Stomach (tissue), 9 donors: ENCODE results near the gene C1QTNF12. TPM values are rescaled to one million over a fixed set of nuclear protein-coding genes. Genes with fewer than 3 reads are reported as not detected.

ENCODE experiments used
- DNase-seq, 2 donors: peaks; one replicate each; pipeline versions ENCODE4 v3.0.0 to v3.0.0-alpha.2; 2013 to 2019
- H3K27ac ChIP-seq, 5 donors: fragments of 200-600 bp in 4 of 5; sonication (generic) in 4 of 5; one replicate each; pipeline ENCODE4 v1.5.1; 2013 to 2019; ENCODE audit warnings: mild to moderate bottlenecking in 1 of 5, moderate library complexity in 1 of 5
- H3K27me3 ChIP-seq, 3 donors: fragments of 200-600 bp; sonication (generic); one replicate each; pipeline ENCODE4 v1.5.1; 2017 to 2019; ENCODE audit warnings: mixed run types in 1 of 3
- H3K36me3 ChIP-seq, 4 donors: fragments of 200-600 bp; sonication (generic); 1 replicate in 3 of 4; 2 replicates in 1 of 4; pipeline ENCODE4 v1.5.1; 2016 to 2019
- H3K4me1 ChIP-seq, 4 donors: fragments of 200-600 bp; sonication (generic); one replicate each; pipeline ENCODE4 v1.5.1; 2016 to 2019
- H3K4me3 ChIP-seq, 4 donors: fragments of 200-600 bp; sonication (generic) in 3 of 4; one replicate each; pipeline ENCODE4 v1.5.1; 2016 to 2019; ENCODE audit warnings: mild to moderate bottlenecking in 1 of 4
- H3K9me3 ChIP-seq, 4 donors: fragments of 200-600 bp; sonication (generic); one replicate each; pipeline ENCODE4 v1.5.1; 2016 to 2019
- CTCF ChIP-seq, 7 experiments: fragments of 450-650 bp in 4 of 7; fragments of 200-600 bp in 3 of 7; sonication (generic) in 3 of 7; IDR thresholded peaks; one replicate each; pipeline ENCODE4 v1.5.1; 2016 to 2019; ENCODE audit warnings: antibody characterized with exemption in 7 of 7, control low read depth in 2 of 7, mild to moderate bottlenecking in 1 of 7
- EP300 ChIP-seq: sonication (generic); formaldehyde crosslinking; IDR thresholded peaks from one replicate; pipeline ENCODE4 v1.6.1; 2017; ENCODE audit warnings: antibody characterized with exemption
- POLR2A ChIP-seq, 4 donors: fragments of 450-650 bp; IDR thresholded peaks; one replicate each; pipeline ENCODE4 v1.6.1; 2016; ENCODE audit warnings: antibody characterized with exemption in 4 of 4, control low read depth in 2 of 4, mild to moderate bottlenecking in 1 of 4, moderate library complexity in 1 of 4
- POLR2AphosphoS5 ChIP-seq, 3 donors: sonication (generic); formaldehyde crosslinking; IDR thresholded peaks; one replicate each; pipeline ENCODE4 v1.6.1; 2016; ENCODE audit warnings: antibody characterized with exemption in 3 of 3
- WGBS, 5 donors: extraction: QIAGEN DNeasy Blood & Tissue Kit in 3 of 5; methylation state at CpG; one replicate each; pipeline versions ENCODE4 v1.1.5 to v1.1.7; 2013 to 2018; 5-methylcytosine and 5-hydroxymethylcytosine counted together
- intact Hi-C: fragments of 100-400 bp; cut with DNase I; formaldehyde crosslinking; loops from one replicate; pipeline ENCODE4 v1.15.1; 2023; ENCODE audit warnings: low total_unique reads
- polyA plus RNA-seq, 3 donors: library from polyadenylated mRNA; stranded (reverse); fragments of 200-250 nt; gene quantifications; one replicate each; pipeline ENCODE4 v1.2.3, GENCODE V29; 2013
- small RNA-seq, 4 donors: library from RNA; depleted of rRNA; stranded (forward); fragments of <200 nt; gene quantifications; one replicate each; pipeline ENCODE3, GENCODE V24; 2016
- total RNA-seq, 5 donors: library from RNA; depleted of rRNA; stranded (reverse); fragments of >200 nt; gene quantifications; one replicate each; pipeline versions ENCODE4 v1.1.0 to v1.2.3, GENCODE V29; 2014 to 2016
- donor health status: healthy with polysubstance abuse.
- donor health status: Bipolar disorder and iron deficiency.
- donor health status: healthy.

C1QTNF12 gene
- total and polyA plus RNA-seq, 8 donors = 1.5 to 21.3 (median 2.9) TPM; not detected in 2

GRCh38 chr1:1194723-1195122, 51.8 kb downstream of the C1QTNF12 start:
- no peaks in the 10 kb centered on the region for H3K36me3 ChIP-seq
- TF ChIP-seq EP300 = no peak
- no peak for TF ChIP-seq CTCF (IDR thresholded peaks at IDR 0.05)
- TF ChIP-seq POLR2A (IDR thresholded peaks at IDR 0.05) = no peak
- TF ChIP-seq POLR2AphosphoS5 (IDR thresholded peaks at IDR 0.05) = no peak
- no peak overlapping the region for H3K27ac ChIP-seq
- H3K4me1 ChIP-seq = no peaks in the 10 kb centered on the region
- peaks cover 0 to 4% (median 0%) of the 10 kb centered on the region in 3 donors for H3K27me3 ChIP-seq
- 62 to 96% (median 87%) methylated on average over 3 of the region's 3 CpGs for WGBS, 5 donors
- peaks cover 0 to 19% (median 5%) of the 10 kb centered on the region in 4 donors for H3K9me3 ChIP-seq
- H3K4me3 ChIP-seq = no peak overlapping the region
- DNase-seq = no peak
- intact Hi-C loops = no loop called here

Small RNA genes within 50 kb of the gene (small RNA-seq; reads per million reads assigned to genes)
- gene MIR6726 = 0.07 to 0.62 (median 0.35) reads per million in 4 donors

Other genes with a start within 250 kb of the C1QTNF12 start
- gene HES4, start 246.6 kb downstream of the C1QTNF12 start, total RNA-seq = 100 to 1,000 TPM in 1 of 5 donors, 10 to 100 TPM in 3, not detected in 1; 14.9 to 212 (median 60.8) TPM
- gene HES4, start 246.6 kb downstream of the C1QTNF12 start, polyA plus RNA-seq = 10 to 100 TPM in 2 of 3 donors, 1 to 10 TPM in 1; 4.0 to 29.3 (median 13.4) TPM
- gene ISG15, start 233.2 kb downstream of the C1QTNF12 start, total RNA-seq = 10 to 100 TPM; 16.3 to 84.6 (median 19.3) TPM
- gene ISG15, start 233.2 kb downstream of the C1QTNF12 start, polyA plus RNA-seq = 100 to 1,000 TPM in 1 of 3 donors, 10 to 100 TPM in 2; 78.1 to 105 (median 97.1) TPM
- gene AGRN, start 226.6 kb downstream of the C1QTNF12 start, total RNA-seq = 100 to 1,000 TPM in 2 of 5 donors, 10 to 100 TPM in 3; 38.0 to 459 (median 77.8) TPM
- 10 to 100 TPM in 2 of 3 donors, 1 to 10 TPM in 1; 3.5 to 33.7 (median 31.9) TPM for gene AGRN, start 226.6 kb downstream of the C1QTNF12 start, polyA plus RNA-seq
- 1 to 10 TPM in 2 of 5 donors, not detected in 3; 1.4 to 5.9 TPM for gene RNF223, start 172.4 kb downstream of the C1QTNF12 start, total RNA-seq
- 1 to 10 TPM; 3.2 to 8.1 (median 3.4) TPM for gene RNF223, start 172.4 kb downstream of the C1QTNF12 start, polyA plus RNA-seq
- 10 to 100 TPM; 15.8 to 67.0 (median 33.8) TPM for gene C1orf159, start 130.6 kb downstream of the C1QTNF12 start, total RNA-seq
- 10 to 100 TPM; 10.2 to 17.1 (median 12.8) TPM for gene C1orf159, start 130.6 kb downstream of the C1QTNF12 start, polyA plus RNA-seq
- gene TTLL10, start 72.8 kb downstream of the C1QTNF12 start, total RNA-seq = 1 to 10 TPM in 1 of 5 donors, not detected in 4; 6.4 TPM
- gene TTLL10, start 72.8 kb downstream of the C1QTNF12 start, polyA plus RNA-seq = under 1 TPM in 2 of 3 donors, not detected in 1; 0.13 to 0.46 TPM
- 10 to 100 TPM in 1 of 5 donors, 1 to 10 TPM in 1, not detected in 3; 1.7 to 11.9 TPM for gene TNFRSF18, start 40.1 kb downstream of the C1QTNF12 start, total RNA-seq
- 1 to 10 TPM in 1 of 3 donors, under 1 TPM in 1, not detected in 1; 0.37 to 3.6 TPM for gene TNFRSF18, start 40.1 kb downstream of the C1QTNF12 start, polyA plus RNA-seq
- gene TNFRSF4, start 32.6 kb downstream of the C1QTNF12 start, total RNA-seq = under 1 TPM in 1 of 5 donors, not detected in 4; 0.55 TPM
- 1 to 10 TPM; 1.7 to 4.5 (median 4.2) TPM for gene TNFRSF4, start 32.6 kb downstream of the C1QTNF12 start, polyA plus RNA-seq
- gene SDF4, start 14.7 kb downstream of the C1QTNF12 start, total RNA-seq = 100 to 1,000 TPM in 2 of 5 donors, 10 to 100 TPM in 3; 50.3 to 404 (median 65.3) TPM
- gene SDF4, start 14.7 kb downstream of the C1QTNF12 start, polyA plus RNA-seq = 10 to 100 TPM; 50.4 to 83.6 (median 61.9) TPM
- gene B3GALT6, start 14.5 kb downstream of the C1QTNF12 start, total RNA-seq = 10 to 100 TPM in 1 of 5 donors, 1 to 10 TPM in 3, not detected in 1; 1.8 to 13.8 (median 8.1) TPM
- 1 to 10 TPM; 3.7 to 9.7 (median 6.7) TPM for gene B3GALT6, start 14.5 kb downstream of the C1QTNF12 start, polyA plus RNA-seq
- gene UBE2J2, start 27.1 kb upstream of the C1QTNF12 start, total RNA-seq = 100 to 1,000 TPM in 1 of 5 donors, 10 to 100 TPM in 4; 14.0 to 252 (median 48.3) TPM
- gene UBE2J2, start 27.1 kb upstream of the C1QTNF12 start, polyA plus RNA-seq = 10 to 100 TPM; 40.5 to 49.6 (median 44.8) TPM
- 1 to 10 TPM in 4 of 5 donors, under 1 TPM in 1; 0.43 to 7.6 (median 3.5) TPM for gene SCNN1D, start 33.7 kb upstream of the C1QTNF12 start, total RNA-seq
- 1 to 10 TPM; 4.7 to 6.1 (median 4.8) TPM for gene SCNN1D, start 33.7 kb upstream of the C1QTNF12 start, polyA plus RNA-seq
- gene ACAP3, start 61.2 kb upstream of the C1QTNF12 start, total RNA-seq = 100 to 1,000 TPM in 1 of 5 donors, 10 to 100 TPM in 4; 31.9 to 374 (median 77.0) TPM
- gene ACAP3, start 61.2 kb upstream of the C1QTNF12 start, polyA plus RNA-seq = 10 to 100 TPM; 17.9 to 46.1 (median 43.0) TPM
- 10 to 100 TPM in 3 of 5 donors, 1 to 10 TPM in 1, not detected in 1; 5.9 to 64.9 (median 51.4) TPM for gene PUSL1, start 61.9 kb upstream of the C1QTNF12 start, total RNA-seq
- gene PUSL1, start 61.9 kb upstream of the C1QTNF12 start, polyA plus RNA-seq = 10 to 100 TPM; 15.2 to 25.5 (median 23.8) TPM
- 100 to 1,000 TPM in 4 of 5 donors, 10 to 100 TPM in 1; 59.5 to 520 (median 192) TPM for gene INTS11, start 77.9 kb upstream of the C1QTNF12 start, total RNA-seq
- gene INTS11, start 77.9 kb upstream of the C1QTNF12 start, polyA plus RNA-seq = 100 to 1,000 TPM; 113 to 151 (median 134) TPM
- gene CPTP, start 78.1 kb upstream of the C1QTNF12 start, total RNA-seq = 100 to 1,000 TPM in 1 of 5 donors, 10 to 100 TPM in 2, 1 to 10 TPM in 2; 6.6 to 226 (median 12.3) TPM
- gene CPTP, start 78.1 kb upstream of the C1QTNF12 start, polyA plus RNA-seq = 10 to 100 TPM; 17.3 to 49.1 (median 28.4) TPM
- gene TAS1R3, start 84.6 kb upstream of the C1QTNF12 start, total RNA-seq = 10 to 100 TPM in 1 of 5 donors, under 1 TPM in 2, not detected in 2; 0.37 to 11.7 (median 0.43) TPM
- under 1 TPM in 2 of 3 donors, not detected in 1; 0.10 to 0.31 TPM for gene TAS1R3, start 84.6 kb upstream of the C1QTNF12 start, polyA plus RNA-seq
- 100 to 1,000 TPM in 3 of 5 donors, 10 to 100 TPM in 2; 41.3 to 229 (median 143) TPM for gene DVL1, start 102.7 kb upstream of the C1QTNF12 start, total RNA-seq
- gene DVL1, start 102.7 kb upstream of the C1QTNF12 start, polyA plus RNA-seq = 10 to 100 TPM; 47.4 to 80.4 (median 64.0) TPM
- 100 to 1,000 TPM in 2 of 5 donors, 10 to 100 TPM in 3; 28.8 to 203 (median 65.6) TPM for gene MXRA8, start 111.8 kb upstream of the C1QTNF12 start, total RNA-seq
- gene MXRA8, start 111.8 kb upstream of the C1QTNF12 start, polyA plus RNA-seq = 10 to 100 TPM; 23.3 to 33.8 (median 23.6) TPM
- gene AURKAIP1, start 128.5 kb upstream of the C1QTNF12 start, total RNA-seq = 100 to 1,000 TPM in 3 of 5 donors, 10 to 100 TPM in 2; 50.9 to 146 (median 104) TPM
- gene AURKAIP1, start 128.5 kb upstream of the C1QTNF12 start, polyA plus RNA-seq = 100 to 1,000 TPM; 244 to 281 (median 259) TPM
- 100 to 1,000 TPM; 265 to 739 (median 422) TPM for gene CCNL2, start 152.6 kb upstream of the C1QTNF12 start, total RNA-seq
- gene CCNL2, start 152.6 kb upstream of the C1QTNF12 start, polyA plus RNA-seq = 100 to 1,000 TPM in 1 of 3 donors, 10 to 100 TPM in 2; 33.4 to 166 (median 34.7) TPM
- 100 to 1,000 TPM in 2 of 5 donors, 10 to 100 TPM in 3; 53.9 to 116 (median 82.9) TPM for gene MRPL20, start 160.6 kb upstream of the C1QTNF12 start, total RNA-seq
- 100 to 1,000 TPM; 136 to 187 (median 150) TPM for gene MRPL20, start 160.6 kb upstream of the C1QTNF12 start, polyA plus RNA-seq
- gene ANKRD65, start 174.6 kb upstream of the C1QTNF12 start, total RNA-seq = 10 to 100 TPM in 1 of 5 donors, 1 to 10 TPM in 2, under 1 TPM in 1, not detected in 1; 0.89 to 13.6 (median 4.7) TPM
- 10 to 100 TPM in 2 of 3 donors, 1 to 10 TPM in 1; 8.7 to 13.5 (median 13.3) TPM for gene ANKRD65, start 174.6 kb upstream of the C1QTNF12 start, polyA plus RNA-seq
- gene VWA1, start 189.0 kb upstream of the C1QTNF12 start, total RNA-seq = 10 to 100 TPM; 11.4 to 37.7 (median 21.1) TPM
- 10 to 100 TPM in 2 of 3 donors, 1 to 10 TPM in 1; 7.6 to 64.8 (median 24.8) TPM for gene VWA1, start 189.0 kb upstream of the C1QTNF12 start, polyA plus RNA-seq
- gene ATAD3C, start 203.0 kb upstream of the C1QTNF12 start, total RNA-seq = 1 to 10 TPM in 2 of 5 donors, under 1 TPM in 1, not detected in 2; 0.55 to 5.2 (median 1.3) TPM
- gene ATAD3C, start 203.0 kb upstream of the C1QTNF12 start, polyA plus RNA-seq = 1 to 10 TPM in 1 of 3 donors, under 1 TPM in 2; 0.25 to 2.3 (median 0.92) TPM
- gene ATAD3B, start 225.0 kb upstream of the C1QTNF12 start, total RNA-seq = 10 to 100 TPM; 15.6 to 91.5 (median 33.3) TPM
- 10 to 100 TPM in 2 of 3 donors, 1 to 10 TPM in 1; 8.2 to 23.8 (median 18.4) TPM for gene ATAD3B, start 225.0 kb upstream of the C1QTNF12 start, polyA plus RNA-seq